Measurements from ENCODE around the gene LHX1. TPM values are rescaled to one million over a fixed set of nuclear protein-coding genes. Genes with fewer than 3 reads are reported as not detected.
A peak's percentile ranks its signal among the peaks of the same experiment; 100 is the strongest.

LHX1 gene
- total and polyA plus RNA-seq, 7 experiments from 2014 or later, result 0.15 TPM; not detected in 6

DNA sequence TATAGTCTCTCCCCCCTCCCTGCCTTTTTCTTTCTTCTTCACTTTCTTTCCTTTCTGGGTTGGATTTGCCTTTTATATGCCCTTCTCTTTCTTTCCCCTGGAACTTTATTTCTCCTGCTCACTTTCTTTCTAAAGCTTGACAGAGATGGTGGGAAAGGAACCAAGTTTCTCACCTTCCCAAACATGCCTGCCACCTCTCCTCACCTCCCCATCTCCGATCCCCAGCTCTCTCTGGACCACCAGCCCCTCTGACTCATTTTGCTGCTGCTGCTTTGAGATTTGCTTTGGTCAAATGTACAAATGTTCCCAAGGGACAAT lies 6.7 kb upstream of the LHX1 start:
- no peaks in the 10 kb centered on the region for H3K36me3 Mint-ChIP-seq
- H3K4me1 Mint-ChIP-seq, result peaks cover 29 to 54% (median 43%) of the 10 kb centered on the region in 7 donors
- POLR2A ChIA-PET, result interaction anchor here (0.7 kb wide), 1 partner anchor 1553 kb away, joined by 3 read pairs; no protein-coding TSS in a partner anchor
- H3K9me3 Mint-ChIP-seq, result peaks cover 0 to 4% (median 0%) of the 10 kb centered on the region in 11 donors
- Histone ChIP-seq H3K27me3 (ENCODE audit: control insufficient read depth in 2 of 2, insufficient read depth in 2 of 2, low read length in 2 of 2) (peaks cover 29 to 61% of the 10 kb centered on the region in 2 donors), H3K27ac (ENCODE audit: low read depth, low read length) (no peak overlapping the region), H3K9me3 (ENCODE audit: control insufficient read depth in 2 of 3, low read length in 3 of 3) (no peaks in the 10 kb centered on the region), H3K36me3 (ENCODE audit: control insufficient read depth in 2 of 3, insufficient read depth in 3 of 3, low read length in 3 of 3) (no peaks in the 10 kb centered on the region), H3K4me1 (ENCODE audit: control insufficient read depth in 2 of 2, insufficient read depth in 2 of 2, low read length in 2 of 2) (peaks cover 20 to 41% of the 10 kb centered on the region in 2 donors), H3K4me3 (ENCODE audit: low read length) (no peak overlapping the region)
- H3K27ac Mint-ChIP-seq, result peak overlapping the region in 1 of 9 donors; percentile 4
- DNase-seq (no peak), ATAC-seq (no peak)
- CTCF ChIA-PET, result interaction anchor here (0.9 kb wide), 1 partner anchor 117 kb away, joined by 4 read pairs; no protein-coding TSS in a partner anchor
- no peak overlapping the region for H3K4me3 Mint-ChIP-seq
- intact Hi-C loops (cut with micrococcal nuclease), result no loop called here
- peaks cover 77 to 85% (median 82%) of the 10 kb centered on the region in 5 donors for H3K27me3 Mint-ChIP-seq

DNA sequence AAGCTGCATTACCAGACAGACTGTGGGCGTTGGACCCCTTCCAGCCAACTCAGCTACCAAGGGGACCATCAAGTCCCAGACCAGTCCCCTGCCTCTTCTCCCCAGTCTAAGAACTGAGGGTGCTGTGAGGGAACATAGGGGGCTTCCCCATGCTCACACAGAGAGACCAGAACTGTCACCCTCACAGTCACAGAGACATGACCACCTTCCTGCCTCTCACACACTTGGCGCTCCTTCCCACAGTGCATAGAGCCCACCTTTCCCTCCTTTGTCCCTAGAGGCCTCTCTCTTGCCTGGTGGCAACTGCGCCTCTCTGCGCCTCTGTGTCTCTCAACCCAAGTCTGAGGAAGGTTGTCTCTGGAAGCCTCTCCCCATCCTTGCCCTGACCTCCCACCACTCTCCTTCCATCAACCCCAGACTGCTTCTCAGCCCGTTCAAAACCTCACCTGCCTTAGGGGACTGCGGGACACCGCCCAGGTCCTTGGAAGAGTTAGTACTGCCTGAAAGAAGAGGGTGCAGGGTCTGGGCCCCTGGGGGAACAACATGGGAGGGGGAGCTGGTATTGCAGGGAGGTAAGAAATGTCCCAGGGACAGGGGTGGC lies 6.1 kb upstream of the LHX1 start:
- ATAC-seq, result no peak
- H3K4me3 ChIP-seq (ENCODE audit: low read length), result no peak overlapping the region
- H3K27me3 ChIP-seq (ENCODE audit: control insufficient read depth in 2 of 2, insufficient read depth in 2 of 2, low read length in 2 of 2), result peaks cover 30 to 67% of the 10 kb centered on the region in 2 donors
- no peaks in the 10 kb centered on the region for H3K36me3 ChIP-seq (ENCODE audit: control insufficient read depth in 2 of 3, insufficient read depth in 3 of 3, low read length in 3 of 3)
- peaks cover 27 to 48% of the 10 kb centered on the region in 2 donors for H3K4me1 ChIP-seq (ENCODE audit: control insufficient read depth in 2 of 2, insufficient read depth in 2 of 2, low read length in 2 of 2)
- H3K27ac ChIP-seq (ENCODE audit: low read depth, low read length), result no peak overlapping the region
- intact Hi-C loops (cut with micrococcal nuclease), result no loop called here
- Mint-ChIP-seq H3K27me3 (peaks cover 77 to 88% (median 84%) of the 10 kb centered on the region in 5 donors), H3K4me3 (peak overlapping the region in 2 of 10 donors; percentile 48 to 88), H3K4me1 (peaks cover 33 to 60% (median 47%) of the 10 kb centered on the region in 7 donors), H3K27ac (peak overlapping the region in 1 of 9 donors; percentile 38), H3K36me3 (no peaks in the 10 kb centered on the region), H3K9me3 (peaks cover 0 to 4% (median 0%) of the 10 kb centered on the region in 11 donors)
- no peaks in the 10 kb centered on the region for H3K9me3 ChIP-seq (ENCODE audit: control insufficient read depth in 2 of 3, low read length in 3 of 3)
- no peak for DNase-seq
- ChIA-PET POLR2A (interaction anchor here (0.7 kb wide), 1 partner anchor 1553 kb away, joined by 3 read pairs; no protein-coding TSS in a partner anchor), CTCF (no interaction called here)

DNA sequence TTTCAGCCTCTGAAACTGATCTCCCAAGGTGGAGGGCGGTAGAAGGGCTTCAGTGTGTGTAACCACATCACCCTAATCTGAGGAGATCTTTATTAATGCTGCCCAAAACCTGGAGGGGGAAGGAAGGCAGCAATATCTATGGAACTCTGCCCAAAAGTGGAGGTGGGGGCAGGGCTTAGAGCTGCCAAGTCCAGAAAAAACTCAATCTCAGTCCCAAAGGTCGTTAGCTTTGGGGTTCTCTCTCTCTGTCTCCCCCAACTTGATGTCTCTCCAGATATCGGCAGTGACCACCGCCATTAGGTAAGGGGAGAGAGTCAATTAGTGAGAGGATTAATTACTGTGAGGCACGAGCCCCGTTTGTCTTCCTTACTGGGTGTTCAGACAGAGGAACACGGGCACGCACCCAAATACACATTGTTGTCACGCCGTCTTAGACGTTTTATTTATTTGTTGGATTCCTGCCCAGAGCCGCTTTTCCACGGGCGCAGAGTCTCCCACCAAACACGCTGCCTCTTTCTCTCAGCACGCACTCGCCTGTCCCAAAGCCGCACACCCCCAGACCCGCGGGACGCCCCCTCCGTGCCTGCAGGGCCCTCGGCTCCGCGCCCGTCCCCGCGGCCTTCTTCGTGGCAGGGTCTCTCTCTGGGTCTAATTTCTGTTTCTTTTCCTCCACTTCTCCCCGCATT lies 5.4 kb upstream of the LHX1 start:
- Histone ChIP-seq H3K4me3 (ENCODE audit: low read length) (no peak overlapping the region), H3K27ac (ENCODE audit: low read depth, low read length) (no peak overlapping the region), H3K9me3 (ENCODE audit: control insufficient read depth in 2 of 3, low read length in 3 of 3) (no peaks in the 10 kb centered on the region), H3K36me3 (ENCODE audit: control insufficient read depth in 2 of 3, insufficient read depth in 3 of 3, low read length in 3 of 3) (no peaks in the 10 kb centered on the region), H3K27me3 (ENCODE audit: control insufficient read depth in 2 of 2, insufficient read depth in 2 of 2, low read length in 2 of 2) (peaks cover 30 to 70% of the 10 kb centered on the region in 2 donors), H3K4me1 (ENCODE audit: control insufficient read depth in 2 of 2, insufficient read depth in 2 of 2, low read length in 2 of 2) (peaks cover 32 to 54% of the 10 kb centered on the region in 2 donors)
- no peaks in the 10 kb centered on the region for H3K36me3 Mint-ChIP-seq
- POLR2A ChIA-PET, result no interaction called here
- peaks cover 0 to 4% (median 0%) of the 10 kb centered on the region in 11 donors for H3K9me3 Mint-ChIP-seq
- intact Hi-C loops (cut with micrococcal nuclease), result no loop called here
- H3K27ac Mint-ChIP-seq, result peak overlapping the region in 3 of 9 donors; percentile 13 to 38 (median 38)
- no peak for ATAC-seq
- CTCF ChIA-PET, result no interaction called here
- H3K4me1 Mint-ChIP-seq, result peaks cover 35 to 66% (median 52%) of the 10 kb centered on the region in 7 donors
- peak overlapping the region; percentile 42 to 88 (median 75) for H3K4me3 Mint-ChIP-seq
- peak in 1 of 9 donors; percentile 11 for DNase-seq
- H3K27me3 Mint-ChIP-seq, result peaks cover 77 to 92% (median 87%) of the 10 kb centered on the region in 5 donors

DNA sequence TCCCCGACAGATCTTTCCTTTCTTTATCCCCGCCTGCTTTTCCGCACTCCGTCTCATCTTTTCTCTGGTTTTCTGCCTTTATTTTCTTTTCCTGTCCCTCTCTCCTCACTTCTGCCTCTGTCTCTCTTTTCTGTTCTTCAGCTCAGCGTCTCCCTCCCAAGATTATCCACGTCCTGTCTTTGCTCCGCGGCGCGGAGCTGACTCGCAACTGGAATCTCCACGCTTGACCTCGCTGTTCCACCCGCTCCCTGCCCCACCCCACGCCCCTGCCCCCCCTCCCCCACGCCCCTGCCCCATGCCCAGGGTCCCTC lies 4.9 kb upstream of the LHX1 start:
- peak overlapping the region in 2 of 9 donors; percentile 7 to 13 for H3K27ac Mint-ChIP-seq
- H3K4me3 ChIP-seq (ENCODE audit: low read length), result no peak overlapping the region

DNA sequence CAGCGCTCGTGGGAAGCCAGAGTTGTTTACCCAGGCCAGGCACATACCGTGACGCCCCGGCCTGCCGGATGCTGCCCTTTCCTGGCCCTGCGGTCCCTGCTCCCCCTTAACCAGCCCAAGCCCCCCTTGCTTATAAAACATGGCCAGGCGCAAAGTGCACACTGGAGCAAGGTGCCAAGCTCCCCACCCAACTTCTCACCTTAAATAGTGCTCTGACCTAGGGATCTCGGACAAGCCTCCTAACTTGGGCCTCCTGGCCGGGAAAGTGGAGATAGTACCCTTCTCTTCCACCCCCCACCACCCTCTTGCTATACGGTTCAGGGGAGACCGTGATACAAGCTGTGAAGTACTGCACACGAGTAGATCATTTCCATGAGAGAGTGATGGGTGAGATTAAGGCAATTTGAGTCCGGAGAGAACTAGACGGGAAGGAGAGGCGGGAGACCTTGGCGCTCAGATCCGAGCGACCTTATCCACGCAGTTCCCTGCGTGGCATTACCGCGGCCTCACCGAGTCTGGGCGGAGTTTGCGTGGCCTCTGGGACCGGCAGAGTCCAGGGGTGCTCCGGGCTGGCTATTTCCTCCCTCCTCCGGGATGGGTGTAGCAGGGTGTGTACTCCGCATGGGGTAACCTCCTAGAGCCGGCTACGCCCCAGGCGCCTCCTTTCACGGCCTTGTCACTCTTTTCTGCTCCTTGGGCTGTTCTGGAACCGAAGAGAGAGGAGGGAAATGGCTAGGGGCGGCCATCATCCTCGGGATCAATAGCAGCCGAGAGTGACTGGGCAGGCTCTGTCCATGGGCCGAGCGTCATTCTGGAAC lies 4.4 kb upstream of the LHX1 start:
- H3K9me3 Mint-ChIP-seq, result peaks cover 0 to 4% (median 0%) of the 10 kb centered on the region in 11 donors
- no peaks in the 10 kb centered on the region for H3K36me3 ChIP-seq (ENCODE audit: control insufficient read depth in 2 of 3, insufficient read depth in 3 of 3, low read length in 3 of 3)
- H3K27me3 ChIP-seq (ENCODE audit: control insufficient read depth in 2 of 2, insufficient read depth in 2 of 2, low read length in 2 of 2), result peaks cover 30 to 79% of the 10 kb centered on the region in 2 donors
- H3K4me3 ChIP-seq (ENCODE audit: low read length), result no peak overlapping the region
- peak in 1 of 9 donors; percentile 15 for DNase-seq
- intact Hi-C loops (cut with micrococcal nuclease), result no loop called here
- peaks cover 81 to 96% (median 90%) of the 10 kb centered on the region in 5 donors for H3K27me3 Mint-ChIP-seq
- H3K4me1 Mint-ChIP-seq, result peaks cover 39 to 73% (median 61%) of the 10 kb centered on the region in 7 donors
- no peaks in the 10 kb centered on the region for H3K9me3 ChIP-seq (ENCODE audit: control insufficient read depth in 2 of 3, low read length in 3 of 3)
- H3K36me3 Mint-ChIP-seq, result no peaks in the 10 kb centered on the region
- H3K27ac Mint-ChIP-seq, result peak overlapping the region in 2 of 9 donors; percentile 48 to 60
- ChIA-PET CTCF (no interaction called here), POLR2A (interaction anchor here (0.7 kb wide), 1 partner anchor 11 kb away, joined by 4 read pairs; no protein-coding TSS in a partner anchor)
- no peak for ATAC-seq
- H3K4me1 ChIP-seq (ENCODE audit: control insufficient read depth in 2 of 2, insufficient read depth in 2 of 2, low read length in 2 of 2), result peaks cover 42 to 65% of the 10 kb centered on the region in 2 donors
- H3K27ac ChIP-seq (ENCODE audit: low read depth, low read length), result no peak overlapping the region
- peak overlapping the region; percentile 36 to 88 (median 72) for H3K4me3 Mint-ChIP-seq

More for the DNA sequence above, 4.9 kb upstream of the LHX1 start:
- Mint-ChIP-seq H3K4me1 (peaks cover 38 to 71% (median 57%) of the 10 kb centered on the region in 7 donors), H3K4me3 (peak overlapping the region; percentile 42 to 88 (median 75)), H3K36me3 (no peaks in the 10 kb centered on the region), H3K27me3 (peaks cover 80 to 96% (median 90%) of the 10 kb centered on the region in 5 donors), H3K9me3 (peaks cover 0 to 4% (median 0%) of the 10 kb centered on the region in 11 donors)
- H3K27ac ChIP-seq (ENCODE audit: low read depth, low read length), result no peak overlapping the region
- no peaks in the 10 kb centered on the region for H3K9me3 ChIP-seq (ENCODE audit: control insufficient read depth in 2 of 3, low read length in 3 of 3)
- ChIA-PET CTCF (no interaction called here), POLR2A (no interaction called here)
- ATAC-seq, result no peak
- H3K36me3 ChIP-seq (ENCODE audit: control insufficient read depth in 2 of 3, insufficient read depth in 3 of 3, low read length in 3 of 3), result no peaks in the 10 kb centered on the region
- intact Hi-C loops (cut with micrococcal nuclease), result no loop called here
- DNase-seq, result no peak
- H3K4me1 ChIP-seq (ENCODE audit: control insufficient read depth in 2 of 2, insufficient read depth in 2 of 2, low read length in 2 of 2), result peaks cover 36 to 59% of the 10 kb centered on the region in 2 donors
- H3K27me3 ChIP-seq (ENCODE audit: control insufficient read depth in 2 of 2, insufficient read depth in 2 of 2, low read length in 2 of 2), result peaks cover 30 to 74% of the 10 kb centered on the region in 2 donors

DNA sequence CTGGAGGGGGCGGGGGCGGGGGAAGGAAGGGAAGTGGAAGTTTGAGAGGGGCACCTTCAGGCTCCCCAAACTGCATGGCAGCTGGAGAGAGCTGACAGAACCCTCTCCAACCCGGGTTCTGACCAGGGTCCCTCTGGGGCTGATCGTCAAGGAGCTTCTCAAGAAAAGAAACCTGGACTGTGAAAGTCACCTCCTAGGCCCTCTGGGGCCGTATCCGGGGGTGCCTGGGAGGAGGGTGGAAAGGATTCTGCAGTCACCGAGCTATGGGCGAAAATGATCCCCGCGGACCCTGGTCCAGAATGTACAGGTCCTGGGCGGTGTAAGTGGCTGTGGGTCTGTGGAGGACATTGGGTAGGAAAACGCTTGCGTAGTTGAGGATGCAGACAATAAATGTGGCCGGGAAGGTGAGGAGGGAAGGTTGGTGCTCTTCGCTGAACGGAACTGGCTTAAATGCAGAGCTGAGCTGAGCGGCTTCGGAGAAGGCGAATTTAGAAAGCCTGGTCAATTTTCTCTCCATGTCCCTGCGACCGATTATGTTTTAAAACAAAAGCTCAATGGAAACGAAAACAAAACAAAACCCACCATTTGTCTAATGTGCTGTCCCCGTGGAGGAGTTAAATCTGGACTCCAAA lies 3.6 kb upstream of the LHX1 start:
- peak in 1 of 9 donors; percentile 13 for DNase-seq
- H3K27ac ChIP-seq (ENCODE audit: low read depth, low read length), result no peak overlapping the region
- H3K27ac Mint-ChIP-seq, result peak overlapping the region in 4 of 9 donors; percentile 1 to 79 (median 46)
- peaks cover 77 to 96% (median 86%) of the 10 kb centered on the region in 5 donors for H3K27me3 Mint-ChIP-seq
- no peaks in the 10 kb centered on the region for H3K9me3 ChIP-seq (ENCODE audit: control insufficient read depth in 2 of 3, low read length in 3 of 3)
- H3K9me3 Mint-ChIP-seq, result peaks cover 0 to 4% (median 0%) of the 10 kb centered on the region in 11 donors
- H3K4me3 ChIP-seq (ENCODE audit: low read length), result no peak overlapping the region
- intact Hi-C loops (cut with micrococcal nuclease), result no loop called here
- H3K4me1 Mint-ChIP-seq, result peaks cover 39 to 73% (median 58%) of the 10 kb centered on the region in 7 donors
- H3K4me3 Mint-ChIP-seq, result peak overlapping the region; percentile 62 to 88 (median 72)
- H3K27me3 ChIP-seq (ENCODE audit: control insufficient read depth in 2 of 2, insufficient read depth in 2 of 2, low read length in 2 of 2), result peaks cover 31 to 84% of the 10 kb centered on the region in 2 donors
- no peaks in the 10 kb centered on the region for H3K36me3 ChIP-seq (ENCODE audit: control insufficient read depth in 2 of 3, insufficient read depth in 3 of 3, low read length in 3 of 3)
- no peaks in the 10 kb centered on the region for H3K36me3 Mint-ChIP-seq
- POLR2A ChIA-PET, result interaction anchor here (0.6 to 0.7 kb wide), 2 partner anchors 10 to 90 kb away, joined by 3 to 4 read pairs; no protein-coding TSS in a partner anchor
- peaks cover 49 to 70% of the 10 kb centered on the region in 2 donors for H3K4me1 ChIP-seq (ENCODE audit: control insufficient read depth in 2 of 2, insufficient read depth in 2 of 2, low read length in 2 of 2)
- no peak for ATAC-seq
- CTCF ChIA-PET, result no interaction called here
